Measurements from ENCODE around the gene SLC12A4.
"Not testable (repeated sequence)": the region's sequence is repeated elsewhere in the genome, so short reads cannot be mapped to it uniquely, and the experiment has no call there.

The SLC12A4 gene

GRCh38 chr16:67994040-67994408 is 25.6 kb upstream of the SLC12A4 start:
- not testable (repeated sequence) for H3K9me3 Mint-ChIP-seq; DNase-seq (ENCODE audit: low spot score in 2 of 2); H3K36me3 Mint-ChIP-seq
- Mint-ChIP-seq H3K4me3 (peak overlapping the region; percentile 69), H3K27ac (peak overlapping the region; percentile 89), H3K4me1 (peaks cover 38% of the 10 kb centered on the region)
- peak; percentile 14 for ATAC-seq

- Mint-ChIP-seq H3K4me1 (peaks cover 33% of the 10 kb centered on the region), H3K36me3 (no peaks in the 10 kb centered on the region), H3K9me3 (no peaks in the 10 kb centered on the region), H3K27ac (peak overlapping the region; percentile 89), H3K4me3 (peak overlapping the region; percentile 69)
- peak; percentile 92 for ATAC-seq
- peak; percentile 85 to 93 for DNase-seq (ENCODE audit: low spot score in 2 of 2)
Measured at GRCh38 chr16:67993207-67994039, 25.0 kb upstream of the SLC12A4 start.

GRCh38 chr16:67992661-67993206 is 24.3 kb upstream of the SLC12A4 start:
- Mint-ChIP-seq H3K27ac (peak overlapping the region; percentile 89), H3K4me3 (peak overlapping the region; percentile 69), H3K4me1 (peaks cover 33% of the 10 kb centered on the region), H3K36me3 (no peaks in the 10 kb centered on the region), H3K9me3 (no peaks in the 10 kb centered on the region)
- DNase-seq (ENCODE audit: low spot score in 2 of 2) = peak in 1 of 2 donors; percentile 59
- no peak for ATAC-seq

GRCh38 chr16:67990018-67990386 is 21.6 kb upstream of the SLC12A4 start:
- no peak for ATAC-seq
- no peaks in the 10 kb centered on the region for H3K9me3 Mint-ChIP-seq
- H3K4me1 Mint-ChIP-seq = peaks cover 24% of the 10 kb centered on the region
- no peak for DNase-seq (ENCODE audit: low spot score in 2 of 2)
- no peak overlapping the region for H3K4me3 Mint-ChIP-seq
- no peaks in the 10 kb centered on the region for H3K36me3 Mint-ChIP-seq
- peak overlapping the region; percentile 73 for H3K27ac Mint-ChIP-seq

DNA sequence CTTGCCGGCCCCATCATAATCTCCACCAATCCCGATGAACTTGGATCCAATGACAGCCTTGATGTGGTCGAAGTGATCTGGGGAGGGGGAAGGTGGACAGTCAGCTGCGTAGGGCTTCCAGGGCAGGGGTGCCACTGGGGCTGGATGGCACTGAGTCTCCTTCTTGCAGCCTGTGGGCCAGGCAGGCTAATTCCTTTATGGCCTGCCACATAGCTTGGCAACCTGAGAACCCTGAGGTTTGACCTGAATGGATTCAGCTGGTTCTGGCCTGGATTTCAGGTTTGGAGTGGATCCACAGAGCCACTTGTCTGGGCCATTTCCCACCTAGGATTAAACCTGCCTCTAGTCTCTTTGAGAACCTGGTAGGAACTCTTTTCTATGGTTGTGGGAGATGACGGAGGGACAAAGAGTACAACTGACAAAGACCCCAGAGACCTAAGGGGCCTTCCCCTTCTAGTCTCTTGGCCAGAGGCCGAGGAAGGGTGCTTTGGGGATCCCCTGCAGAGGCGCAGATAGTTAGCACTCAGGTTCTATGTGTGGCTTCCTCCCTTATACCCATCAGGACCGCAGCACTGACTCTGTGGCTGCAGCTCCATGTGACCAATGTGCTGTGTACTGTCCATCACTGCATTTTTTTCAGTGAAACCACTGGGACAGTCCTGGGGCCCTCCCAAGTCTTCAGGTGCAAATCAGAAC is 21.0 kb upstream of the SLC12A4 start:
- Mint-ChIP-seq H3K4me3 (no peak overlapping the region), H3K4me1 (peaks cover 27% of the 10 kb centered on the region), H3K36me3 (no peaks in the 10 kb centered on the region), H3K9me3 (no peaks in the 10 kb centered on the region), H3K27ac (peak overlapping the region; percentile 73)
- ATAC-seq (no peak), DNase-seq (ENCODE audit: low spot score in 2 of 2) (no peak)

GRCh38 chr16:67988675-67989074 is 20.2 kb upstream of the SLC12A4 start:
- ATAC-seq (no peak), DNase-seq (ENCODE audit: low spot score in 2 of 2) (no peak)
- no peaks in the 10 kb centered on the region for H3K36me3 Mint-ChIP-seq
- H3K9me3 Mint-ChIP-seq = no peaks in the 10 kb centered on the region
- peaks cover 25% of the 10 kb centered on the region for H3K4me1 Mint-ChIP-seq
- H3K27ac Mint-ChIP-seq = peak overlapping the region; percentile 82
- H3K4me3 Mint-ChIP-seq = no peak overlapping the region

- Mint-ChIP-seq H3K27ac (peak overlapping the region; percentile 82), H3K9me3 (no peaks in the 10 kb centered on the region), H3K36me3 (no peaks in the 10 kb centered on the region), H3K4me1 (peaks cover 22% of the 10 kb centered on the region), H3K4me3 (no peak overlapping the region)
- ATAC-seq (no peak), DNase-seq (ENCODE audit: low spot score in 2 of 2) (no peak)
Measured at GRCh38 chr16:67987460-67988160, 19.2 kb upstream of the SLC12A4 start.

DNA sequence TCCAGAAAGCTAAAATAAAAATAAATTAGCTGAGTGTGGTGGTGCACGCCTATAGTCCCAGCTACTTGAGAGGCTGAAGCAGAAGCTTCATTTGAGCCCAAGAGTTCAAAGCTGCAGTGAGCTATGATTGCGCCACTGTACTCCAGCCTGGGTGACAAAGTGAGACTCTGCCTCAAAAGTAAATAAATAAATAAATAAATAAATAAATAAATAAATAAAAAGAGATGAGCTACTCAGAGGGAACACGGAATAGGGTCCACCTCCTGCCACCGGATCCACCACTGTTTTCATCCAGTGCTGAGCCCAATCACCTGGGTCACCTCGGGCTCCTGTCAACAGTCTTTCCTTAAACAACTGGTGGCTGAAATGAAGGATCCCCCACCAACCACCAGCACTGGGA is 18.5 kb upstream of the SLC12A4 start:
- Mint-ChIP-seq H3K36me3 (no peaks in the 10 kb centered on the region), H3K9me3 (no peaks in the 10 kb centered on the region), H3K4me1 (peaks cover 18% of the 10 kb centered on the region), H3K27ac (no peak overlapping the region), H3K4me3 (no peak overlapping the region)
- DNase-seq (ENCODE audit: low spot score in 2 of 2) (no peak), ATAC-seq (no peak)

DNA sequence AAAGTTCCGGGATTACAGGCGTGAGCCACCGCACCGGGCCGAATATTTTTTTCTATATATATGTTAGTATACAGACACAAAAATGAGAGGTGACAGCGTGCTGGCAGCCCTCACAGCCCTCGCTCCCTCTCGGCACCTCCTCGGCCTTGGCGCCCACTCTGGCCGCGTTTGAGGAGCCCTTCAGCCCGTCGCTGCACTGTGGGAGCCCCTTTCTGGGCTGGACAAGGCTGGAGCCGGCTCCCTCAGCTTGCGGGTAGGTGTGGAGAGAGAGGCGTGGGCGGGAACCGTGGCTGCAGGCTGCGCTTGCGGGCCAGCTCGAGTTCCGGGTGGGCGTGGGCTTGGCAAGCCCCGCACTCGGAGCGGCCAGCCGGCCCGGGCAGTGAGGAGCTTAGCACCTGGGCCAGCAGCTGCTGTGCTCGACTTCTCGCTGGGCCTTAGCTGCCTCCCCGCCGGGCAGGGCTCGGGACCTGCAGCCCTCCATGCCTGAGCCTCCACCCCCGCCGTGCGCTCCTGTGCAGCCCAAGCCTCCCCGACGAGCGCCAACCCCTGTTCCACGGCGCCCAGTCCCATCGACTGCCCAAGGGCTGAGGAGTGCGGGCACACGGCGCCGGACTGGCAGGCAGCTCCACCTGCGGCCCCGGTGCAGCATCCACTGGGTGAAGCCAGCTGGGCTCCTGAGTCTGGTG is 13.7 kb upstream of the SLC12A4 start:
- H3K4me3 Mint-ChIP-seq = no peak overlapping the region

GRCh38 chr16:67979955-67980678 is 11.7 kb upstream of the SLC12A4 start, which contains the start of gene DPEP3:
TSS of gene DPEP3 (minus strand) at chr16:67980499. CDS start at chr16:67980380, 119 bp downstream.
- DNase-seq (ENCODE audit: low spot score in 2 of 2) (no peak), ATAC-seq (no peak)
- Mint-ChIP-seq H3K4me1 (peaks cover 20% of the 10 kb centered on the region), H3K4me3 (no peak within 1 kb of the TSS), H3K27ac (no peak within 1 kb of the TSS), H3K9me3 (no peaks in the 10 kb centered on the region), H3K36me3 (no peaks in the 10 kb centered on the region)

More for the DNA sequence above, 13.7 kb upstream of the SLC12A4 start:
- Mint-ChIP-seq H3K27ac (no peak overlapping the region), H3K4me1 (peaks cover 13% of the 10 kb centered on the region), H3K36me3 (no peaks in the 10 kb centered on the region), H3K9me3 (no peaks in the 10 kb centered on the region)
- no peak for DNase-seq (ENCODE audit: low spot score in 2 of 2)
- ATAC-seq = no peak

GRCh38 chr16:67977469-67978227 is 9.2 kb upstream of the SLC12A4 start:
- Mint-ChIP-seq H3K9me3 (no peaks in the 10 kb centered on the region), H3K4me1 (peaks cover 7% of the 10 kb centered on the region), H3K4me3 (no peak overlapping the region), H3K27ac (no peak overlapping the region), H3K36me3 (no peaks in the 10 kb centered on the region)
- DNase-seq (ENCODE audit: low spot score in 2 of 2) (no peak), ATAC-seq (no peak)

- Mint-ChIP-seq H3K4me3 (no peak overlapping the region), H3K27ac (no peak overlapping the region), H3K36me3 (no peaks in the 10 kb centered on the region), H3K9me3 (no peaks in the 10 kb centered on the region), H3K4me1 (peaks cover 7% of the 10 kb centered on the region)
- DNase-seq (ENCODE audit: low spot score in 2 of 2) = no peak
- ATAC-seq = peak; percentile 12
Measured at GRCh38 chr16:67977005-67977404, 8.6 kb upstream of the SLC12A4 start.

DNA sequence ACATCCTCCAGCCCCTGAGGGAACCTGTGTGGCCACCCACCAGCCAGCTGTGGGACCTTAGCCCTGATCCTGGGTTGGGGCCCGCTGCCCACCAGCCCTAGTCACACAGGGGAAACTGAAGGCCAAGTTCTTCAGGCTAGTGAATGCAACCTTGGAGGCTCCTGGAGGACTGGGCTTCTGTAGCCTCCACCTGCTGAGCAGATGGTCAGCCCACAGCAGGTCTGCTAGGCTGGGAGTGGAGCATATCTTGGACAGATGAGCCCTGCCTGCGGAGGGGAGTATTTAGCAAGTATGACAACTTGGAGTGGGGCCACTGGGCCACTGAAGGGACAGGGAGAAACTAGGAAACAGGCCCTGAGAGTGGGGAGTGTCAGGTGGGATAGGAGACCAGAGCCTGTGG is 7.8 kb upstream of the SLC12A4 start:
- Mint-ChIP-seq H3K4me3 (no peak overlapping the region), H3K9me3 (no peaks in the 10 kb centered on the region), H3K4me1 (peaks cover 7% of the 10 kb centered on the region), H3K27ac (peak overlapping the region; percentile 48), H3K36me3 (no peaks in the 10 kb centered on the region)
- no peak for ATAC-seq
- DNase-seq (ENCODE audit: low spot score in 2 of 2) = no peak
